Heart left ventricle (tissue), 16 donors: ENCODE data around the gene OR2Y1. TPM values are rescaled to one million over a fixed set of nuclear protein-coding genes. Genes with fewer than 3 reads are reported as not detected.
"Not testable (repeated sequence)": the region's sequence is repeated elsewhere in the genome, so short reads cannot be mapped to it uniquely, and the experiment has no call there.

Experiments used
- ATAC-seq, 4 donors: fragments of 200-7000 bp; cut with Tn5 transposase; one replicate each; pipeline ENCODE4 v1.9.1; 2020 to 2022; ENCODE audit warnings: moderate library complexity in 4 of 4, mild to moderate bottlenecking in 3 of 4, moderate number of reproducible peaks in 1 of 4
- DNase-seq, 5 donors: peaks; one replicate each; pipeline ENCODE4 v3.0.0-alpha.2; 2020
- H3K27ac ChIP-seq, 12 donors: fragments of 200-600 bp; sonication (generic) in 4 of 12; one replicate each; pipeline versions ENCODE4 v1.5.0 to v1.8.0; 2016 to 2022; ENCODE audit warnings: mild to moderate bottlenecking in 2 of 12
- H3K27me3 ChIP-seq, 9 donors: fragments of 200-600 bp; sonication (generic) in 2 of 9; one replicate each; pipeline versions ENCODE4 v1.5.1 to v1.8.0; 2016 to 2022; ENCODE audit warnings: mild to moderate bottlenecking in 3 of 9
- H3K36me3 ChIP-seq, 9 donors: fragments of 200-600 bp; sonication (generic) in 2 of 9; one replicate each; pipeline versions ENCODE4 v1.5.0 to v1.8.0; 2018 to 2022; ENCODE audit warnings: mild to moderate bottlenecking in 2 of 9
- H3K4me1 ChIP-seq, 12 donors: fragments of 200-600 bp; sonication (generic) in 4 of 12; one replicate each; pipeline versions ENCODE4 v1.5.0 to v1.8.0; 2016 to 2022; ENCODE audit warnings: mild to moderate bottlenecking in 3 of 12
- H3K4me3 ChIP-seq, 12 donors: fragments of 200-600 bp; sonication (generic) in 4 of 12; one replicate each; pipeline versions ENCODE4 v1.5.0 to v1.8.0; 2017 to 2022; ENCODE audit warnings: mild to moderate bottlenecking in 9 of 12, moderate library complexity in 4 of 12
- H3K9me3 ChIP-seq, 12 donors: fragments of 200-600 bp; sonication (generic) in 4 of 12; one replicate each; pipeline versions ENCODE4 v1.5.0 to v1.8.0; 2016 to 2022; ENCODE audit warnings: mild to moderate bottlenecking in 1 of 12
- CTCF ChIP-seq, 12 donors: fragments of 200-600 bp; sonication (generic) in 4 of 12; IDR thresholded peaks; one replicate each; pipeline versions ENCODE4 v1.5.0 to v1.8.0; 2018 to 2022; ENCODE audit warnings: antibody characterized with exemption in 12 of 12, mild to moderate bottlenecking in 5 of 12
- POLR2A ChIP-seq, 2 donors: fragments of 450-650 bp; IDR thresholded peaks; one replicate each; pipeline ENCODE4 v1.6.1; 2017; ENCODE audit warnings: antibody characterized with exemption in 2 of 2, mild to moderate bottlenecking in 2 of 2, moderate library complexity in 2 of 2
- WGBS, 4 donors: extraction: QIAGEN DNeasy Blood & Tissue Kit in 2 of 4; methylation state at CpG; one replicate each; pipeline versions ENCODE4 v1.1.5 to v1.1.7; 2013 to 2018; 5-methylcytosine and 5-hydroxymethylcytosine counted together
- intact Hi-C, 10 donors: fragments of 100-400 bp; cut with DNase I; formaldehyde crosslinking; loops; one replicate each; pipeline versions ENCODE4 v1.11.1 to v1.14.2; 2022
- polyA plus RNA-seq, 2 donors: library from polyadenylated mRNA; stranded (reverse); fragments of 200-250 nt; gene quantifications; one replicate each; pipeline ENCODE4 v1.2.3, GENCODE V29; 2013
- total RNA-seq, 9 donors: library from RNA; depleted of rRNA in 2 of 9; stranded (reverse); fragments of >200 nt in 2 of 9; fragmentation: NEBNext Ultra II Directional in 3 of 9; extraction: Animal tissue kit (Norgen Biotek cat#: 25700) in 3 of 9; gene quantifications; one replicate each; pipeline versions ENCODE4 v1.1.0 to v1.2.4, GENCODE V29; 2016 to 2023
- donor health status: ischemic (EF 13 %, LVEDD 7.1; RV severe dilation, severe dysfunction).
- donor health status: healthy with polysubstance abuse.
- donor health status: DM: no; HTN: yes; CAD: no.
- donor health status: DM: no; HTN: no; CAD: no.
- donor health status: ischemic (EF 25% LVEDD 6.9; RV normal size, moderate dysfunction).
- donor health status: ischemic (EF 25% LVEDD 5.7; RV mildly dilated, moderate dysfunction).
- donor health status: healthy.
- donor health status: DM: yes; HTN: yes; CAD: no.
- donor health status: ischemic (EF 35%, LVEDD 5.7; RV mildly dilated, moderate dysfunction).
- donor health status: nonischemic (EF 11% LVEDD 7.7; RV severe dilation, severe dysfunction).
- donor health status: DM: yes; HTN: yes; CAD: no.
- donor health status: PGD.
- donor health status: ischemic (EF 29% LVEDD 5.4; RV normal size, mild dysfunction).
- donor health status: nonischemic (EF 23%, LVEDD 6.1; RV moderate dilation, normal function).

OR2Y1 gene
- total and polyA plus RNA-seq, 11 donors = not detected

- Histone ChIP-seq H3K27me3 (peaks cover 0 to 4% (median 0%) of the 10 kb centered on the region in 9 donors), H3K27ac (no peak overlapping the region), H3K4me3 (no peak overlapping the region), H3K4me1 (no peaks in the 10 kb centered on the region), H3K36me3 (no peaks in the 10 kb centered on the region), H3K9me3 (peaks cover 0 to 11% (median 2%) of the 10 kb centered on the region in 12 donors)
- intact Hi-C loops = no loop called here
- no peak for ATAC-seq
- DNase-seq = no peak
- 30 to 41% (median 34%) methylated on average over 2 of the region's 2 CpGs for WGBS, 4 donors
- TF ChIP-seq CTCF (IDR thresholded peaks at IDR 0.05) = no peak
- no peak for TF ChIP-seq POLR2A (IDR thresholded peaks at IDR 0.05)
Measured at GRCh38 chr5:180704362-180704761, 35.5 kb downstream of the OR2Y1 start.

- 58 to 74% (median 63%) methylated on average over 7 of the region's 7 CpGs for WGBS, 4 donors
- intact Hi-C loops = no loop called here
- Histone ChIP-seq H3K4me1 (no peaks in the 10 kb centered on the region), H3K9me3 (peaks cover 0 to 11% (median 2%) of the 10 kb centered on the region in 12 donors), H3K4me3 (no peak overlapping the region), H3K27ac (no peak overlapping the region), H3K27me3 (peaks cover 0 to 1% (median 0%) of the 10 kb centered on the region in 9 donors), H3K36me3 (no peaks in the 10 kb centered on the region)
- TF ChIP-seq POLR2A (IDR thresholded peaks at IDR 0.05) (no peak), CTCF (IDR thresholded peaks at IDR 0.05) (no peak)
- no peak for DNase-seq
- no peak for ATAC-seq
Measured at GRCh38 chr5:180703912-180704311, 35.9 kb downstream of the OR2Y1 start.

- intact Hi-C loops, H3K27me3 ChIP-seq, H3K4me1 ChIP-seq, H3K27ac ChIP-seq, ATAC-seq, H3K36me3 ChIP-seq, H3K4me3 ChIP-seq, DNase-seq: not testable (repeated sequence)
- 78 to 91% (median 83%) methylated on average over 2 of the region's 2 CpGs for WGBS, 4 donors
- H3K9me3 ChIP-seq = peaks cover 0 to 11% (median 2%) of the 10 kb centered on the region in 12 donors
Measured at GRCh38 chr5:180703371-180703770, 36.5 kb downstream of the OR2Y1 start.

- 91 to 95% (median 94%) methylated on average over 4 of the region's 4 CpGs for WGBS, 4 donors
- H3K4me3 ChIP-seq, H3K4me1 ChIP-seq, H3K36me3 ChIP-seq, intact Hi-C loops, ATAC-seq, H3K27me3 ChIP-seq, DNase-seq, H3K27ac ChIP-seq: not testable (repeated sequence)
- peaks cover 0 to 19% (median 11%) of the 10 kb centered on the region in 12 donors for H3K9me3 ChIP-seq
Measured at GRCh38 chr5:180700440-180700839, 39.4 kb downstream of the OR2Y1 start.

- H3K4me3 ChIP-seq = no peak overlapping the region
- no peaks in the 10 kb centered on the region for H3K36me3 ChIP-seq
- WGBS, 4 donors = 74 to 85% (median 81%) methylated on average over 1 of the region's 1 CpG
- intact Hi-C loops = no loop called here
- H3K27ac ChIP-seq = no peak overlapping the region
- no peaks in the 10 kb centered on the region for H3K4me1 ChIP-seq
- DNase-seq = no peak
- TF ChIP-seq POLR2A (IDR thresholded peaks at IDR 0.05) = no peak
- no peak for TF ChIP-seq CTCF (IDR thresholded peaks at IDR 0.05)
- no peak for ATAC-seq
- H3K9me3 ChIP-seq = peaks cover 0 to 23% (median 11%) of the 10 kb centered on the region in 12 donors
- no peaks in the 10 kb centered on the region for H3K27me3 ChIP-seq
Measured at GRCh38 chr5:180699042-180699441, 40.8 kb downstream of the OR2Y1 start.
